A549 (cell line): ENCODE measurements around the gene IPO11. TPM values are rescaled to one million over a fixed set of nuclear protein-coding genes. Genes with fewer than 3 reads are reported as not detected.

Source experiments
- ATAC-seq, 2 experiments: fragments of 200-7000 bp in 1 of 2; fragments of >200 bp in 1 of 2; cut with Nextera tagmentation in 1 of 2; cut with Tn5 transposase in 1 of 2; 3 replicates each; pipeline versions ENCODE4 v1.8.0 to v1.9.1; 2018 to 2020; ENCODE audit warnings: mild to moderate bottlenecking in 1 of 2, moderate library complexity in 1 of 2
- CTCF ChIA-PET: fragments of 300-600 bp; sonication (Branson Sonifier 250); formaldehyde crosslinking; extraction: SDS; loops from one replicate; lab custom pipeline; 2021; ENCODE audit warnings: antibody characterized with exemption, inconsistent platforms; lab: Yijun Ruan, JAX
- POLR2A ChIA-PET: fragments of 350-600 bp; formaldehyde crosslinking; extraction: SDS; loops from one replicate; lab custom pipeline; 2021; ENCODE audit warnings: antibody characterized with exemption, inconsistent platforms; lab: Yijun Ruan, JAX
- DNase-seq, 2 experiments: peaks; one replicate each; pipeline versions ENCODE4 v3.0.0 to v3.0.0-alpha.2; 2011 to 2016; ENCODE audit warnings: low read depth in 1 of 2, low spot score in 1 of 2
- FAIRE-seq: peaks from 2 replicates; lab custom pipeline; 2011; peaks lifted over from hg19 to GRCh38; lab: Jason Lieb, UNC
- H3K27ac ChIP-seq, 2 experiments: fragments of >200 bp; sonication (Bioruptor Twin); formaldehyde crosslinking; 3 replicates each; pipeline ENCODE4 v1.5.1; 2016 to 2017
- H3K4me1 ChIP-seq: fragments of >200 bp; sonication (Bioruptor Twin); formaldehyde crosslinking; 3 replicates; pipeline ENCODE4 v1.6.1; 2016
- H3K4me2 ChIP-seq: fragments of >200 bp; sonication (Bioruptor Twin); formaldehyde crosslinking; 3 replicates; pipeline ENCODE4 v1.6.1; 2016
- H3K4me3 ChIP-seq: fragments of >200 bp; sonication (Bioruptor Twin); formaldehyde crosslinking; 3 replicates; pipeline ENCODE4 v1.5.1; 2016
- H3K9me3 ChIP-seq: fragments of >200 bp; sonication (Bioruptor Twin); formaldehyde crosslinking; 3 replicates; pipeline ENCODE4 v1.6.1; 2016
- BCL3 ChIP-seq: fragments of >200 bp; sonication (Bioruptor Twin); formaldehyde crosslinking; IDR thresholded peaks from 3 replicates; pipeline ENCODE4 v1.6.1; 2016
- CBX8 ChIP-seq: fragments of 200-600 bp; sonication (generic); IDR thresholded peaks from 2 replicates; pipeline ENCODE4 v1.6.1; 2016
- CEBPB ChIP-seq, 2 experiments: fragments of >200 bp in 1 of 2; sonication (Bioruptor Twin) in 1 of 2; formaldehyde crosslinking in 1 of 2; IDR thresholded peaks; 2 replicates each; pipeline ENCODE4 v1.6.1; 2012 to 2016
- CHD2 ChIP-seq: fragments of 150-350 bp; IDR thresholded peaks from 2 replicates; pipeline ENCODE4 v1.6.1; 2014; ENCODE audit warnings: low read length; ENCODE audit not compliant: partially characterized antibody
- CHD4 ChIP-seq: fragments of 200-600 bp; sonication (generic); IDR thresholded peaks from 2 replicates; pipeline ENCODE4 v1.6.1; 2016; ENCODE audit warnings: antibody characterized with exemption, mild to moderate bottlenecking, borderline replicate concordance
- E2F6 ChIP-seq: IDR thresholded peaks from 2 replicates; pipeline ENCODE4 v1.6.1; 2012; ENCODE audit warnings: low read depth, borderline replicate concordance
- FOXS1 ChIP-seq: fragments of 250-450 bp; sonication (Bioruptor Pico); IDR thresholded peaks from 2 replicates; pipeline ENCODE4 v1.5.0; 2020; ENCODE audit warnings: mild to moderate bottlenecking, moderate library complexity
- HOXA7 ChIP-seq: fragments of 250-450 bp; sonication (Bioruptor Pico); IDR thresholded peaks from 2 replicates; pipeline ENCODE4 v1.5.0; 2020; ENCODE audit warnings: mild to moderate bottlenecking, moderate library complexity
- HOXB13 ChIP-seq: fragments of 250-450 bp; sonication (Bioruptor Pico); IDR thresholded peaks from 2 replicates; pipeline ENCODE4 v1.5.0; 2020; ENCODE audit warnings: low read depth, mild to moderate bottlenecking, moderate library complexity
- HOXB5 ChIP-seq: fragments of 250-450 bp; sonication (Bioruptor Pico); IDR thresholded peaks from 2 replicates; pipeline ENCODE4 v1.5.0; 2020; ENCODE audit warnings: mild to moderate bottlenecking, moderate library complexity
- JUN ChIP-seq, 2 experiments: fragments of >200 bp; sonication (Bioruptor Twin); formaldehyde crosslinking; IDR thresholded peaks; 2 replicates in 1 of 2; 3 replicates in 1 of 2; pipeline ENCODE4 v1.6.1; 2016 to 2017
- KDM1A ChIP-seq: fragments of 200-600 bp; sonication (generic); IDR thresholded peaks from 2 replicates; pipeline ENCODE4 v1.6.1; 2016; ENCODE audit warnings: low read depth, mild to moderate bottlenecking
- MAFK ChIP-seq: fragments of 450-650 bp; IDR thresholded peaks from 2 replicates; pipeline ENCODE4 v1.6.1; 2014; ENCODE audit not compliant: partially characterized antibody
- MAZ ChIP-seq: fragments of 150-350 bp; IDR thresholded peaks from 2 replicates; pipeline ENCODE4 v1.6.1; 2014; ENCODE audit warnings: antibody characterized with exemption, low read depth, low read length, borderline replicate concordance
- MYC ChIP-seq: IDR thresholded peaks from 2 replicates; pipeline ENCODE4 v1.6.1; 2012; ENCODE audit warnings: mild to moderate bottlenecking, inconsistent platforms, low read length, improper control_type of control experiment, borderline replicate concordance
- PBX3 ChIP-seq: IDR thresholded peaks from 2 replicates; pipeline ENCODE4 v1.6.1; 2012
- PHF8 ChIP-seq: fragments of 200-600 bp; sonication (generic); IDR thresholded peaks from 2 replicates; pipeline ENCODE4 v1.6.1; 2016; ENCODE audit warnings: low read depth, mild to moderate bottlenecking, antibody characterized with exemption, moderate library complexity, borderline replicate concordance
- RAD21 ChIP-seq, 2 experiments: fragments of >200 bp in 1 of 2; sonication (Bioruptor Twin) in 1 of 2; formaldehyde crosslinking in 1 of 2; IDR thresholded peaks in 1 of 2; conservative IDR thresholded peaks in 1 of 2; 2 replicates in 1 of 2; 3 replicates in 1 of 2; pipeline ENCODE4 v1.6.1; 2012 to 2018; ENCODE audit warnings: inconsistent platforms in 1 of 2
- REST ChIP-seq: fragments of 200-600 bp; sonication (generic); IDR thresholded peaks from 2 replicates; pipeline ENCODE4 v1.6.1; 2016; ENCODE audit warnings: antibody characterized with exemption, mild to moderate bottlenecking, moderate library complexity
- SREBF2 ChIP-seq: fragments of 450-650 bp; IDR thresholded peaks from 2 replicates; pipeline ENCODE4 v1.6.1; 2014; ENCODE audit warnings: mild to moderate bottlenecking, moderate library complexity
- USF2 ChIP-seq: fragments of 450-650 bp; IDR thresholded peaks from 2 replicates; pipeline ENCODE4 v1.6.1; 2014; ENCODE audit warnings: antibody characterized with exemption
- WGBS: methylation state at CpG from one replicate; pipeline ENCODE4 v1.1.6; 2017; ENCODE audit errors: missing lambda C conversion rate; 5-methylcytosine and 5-hydroxymethylcytosine counted together
- polyA plus RNA-seq, 4 experiments: library from polyadenylated mRNA; depleted of rRNA in 3 of 4; stranded (reverse); fragments of >200 nt; fragmentation: RNase III in 1 of 4; extraction: RNeasy Plus Mini Kit Qiagen cat#74134 plus additional on column Dnase treatment in 1 of 4; gene quantifications; 2 replicates in 3 of 4; 3 replicates in 1 of 4; pipeline ENCODE4 v1.2.3, GENCODE V29; 2011 to 2017

Gene IPO11
- polyA plus RNA-seq, 2 of the 4 experiments (the other 2 are of a cell fraction) = 20.7 to 33.0 TPM

- POLR2A ChIA-PET = no interaction called here
- ATAC-seq = no peak
These were observed 180.0 kb downstream of the IPO11 start for GRCh38 chr5:62592558-62592957.

GRCh38 chr5:62593331-62593730 lies 180.8 kb downstream of the IPO11 start:
- DNase-seq (peak in 1 of 2 experiments; percentile 11), ATAC-seq (no peak), FAIRE-seq (no peak)
- H3K4me1 ChIP-seq = peaks cover 10% of the 10 kb centered on the region; the same call in 2 of the 3 replicates
- 69% methylated on average over 1 of the region's 1 CpG for WGBS
- H3K9me3 ChIP-seq = no peaks in the 10 kb centered on the region
- ChIA-PET CTCF (no interaction called here), POLR2A (no interaction called here)
- no peak overlapping the region for H3K4me3 ChIP-seq
- TF ChIP-seq MAFK (peak; percentile 63), CBX8 (no peak), CHD2 (no peak)
- H3K27ac ChIP-seq = peak overlapping the region in 1 of 2 experiments; percentile 36; a peak in 1 of 6 replicates
- H3K4me2 ChIP-seq = no peak overlapping the region

More at GRCh38 chr5:62592558-62592957, 180.0 kb downstream of the IPO11 start:
- no peak for TF ChIP-seq RAD21 (conservative IDR thresholded peaks at IDR 0.05 in 1 of 2, IDR thresholded peaks at IDR 0.05 in 1 of 2)
- TF ChIP-seq KDM1A = no peak
- TF ChIP-seq CEBPB (IDR thresholded peaks at IDR 0.05) = no peak
- no peak for TF ChIP-seq JUN (IDR thresholded peaks at IDR 0.05)
- TF ChIP-seq E2F6 = no peak
- TF ChIP-seq PHF8 = no peak
- no peak for TF ChIP-seq SREBF2
- TF ChIP-seq FOXS1 (CRISPR knock-in tag) = no peak
- TF ChIP-seq REST = no peak
- no peak for TF ChIP-seq CHD4
- no peak for TF ChIP-seq MYC
- no peak for TF ChIP-seq HOXA7 (CRISPR knock-in tag)
- FAIRE-seq (no peak), DNase-seq (no peak)
- no peak overlapping the region for H3K4me3 ChIP-seq
- peaks cover 10% of the 10 kb centered on the region; the same call in 2 of the 3 replicates for H3K4me1 ChIP-seq
- WGBS = 87% methylated on average over 8 of the region's 8 CpGs
- H3K4me2 ChIP-seq = no peak overlapping the region
- H3K9me3 ChIP-seq = no peaks in the 10 kb centered on the region
- CTCF ChIA-PET = no interaction called here
- H3K27ac ChIP-seq = no peak overlapping the region

GRCh38 chr5:62594364-62594984 lies 181.9 kb downstream of the IPO11 start:
- H3K9me3 ChIP-seq = no peaks in the 10 kb centered on the region
- FAIRE-seq (no peak), DNase-seq (no peak), ATAC-seq (no peak)
- WGBS = 86% methylated on average over 3 of the region's 3 CpGs
- CTCF ChIA-PET = no interaction called here
- POLR2A ChIA-PET = no interaction called here
- no peak overlapping the region for H3K27ac ChIP-seq
- no peak overlapping the region for H3K4me2 ChIP-seq
- peaks cover 10% of the 10 kb centered on the region; the same call in 2 of the 3 replicates for H3K4me1 ChIP-seq
- no peak for TF ChIP-seq HOXB5 (CRISPR knock-in tag)
- no peak for TF ChIP-seq MAZ
- TF ChIP-seq PBX3 = no peak
- TF ChIP-seq HOXB13 (CRISPR knock-in tag) = no peak
- no peak for TF ChIP-seq BCL3
- TF ChIP-seq RAD21 (conservative IDR thresholded peaks at IDR 0.05 in 1 of 2, IDR thresholded peaks at IDR 0.05 in 1 of 2) = no peak
- no peak for TF ChIP-seq USF2
- no peak for TF ChIP-seq E2F6
- TF ChIP-seq, all 56 proteins: peak for 0
- no peak overlapping the region for H3K4me3 ChIP-seq
